ENCODE results near the gene ATP8B4.
A peak's percentile ranks its signal among the peaks of the same experiment; 100 is the strongest.

DNA sequence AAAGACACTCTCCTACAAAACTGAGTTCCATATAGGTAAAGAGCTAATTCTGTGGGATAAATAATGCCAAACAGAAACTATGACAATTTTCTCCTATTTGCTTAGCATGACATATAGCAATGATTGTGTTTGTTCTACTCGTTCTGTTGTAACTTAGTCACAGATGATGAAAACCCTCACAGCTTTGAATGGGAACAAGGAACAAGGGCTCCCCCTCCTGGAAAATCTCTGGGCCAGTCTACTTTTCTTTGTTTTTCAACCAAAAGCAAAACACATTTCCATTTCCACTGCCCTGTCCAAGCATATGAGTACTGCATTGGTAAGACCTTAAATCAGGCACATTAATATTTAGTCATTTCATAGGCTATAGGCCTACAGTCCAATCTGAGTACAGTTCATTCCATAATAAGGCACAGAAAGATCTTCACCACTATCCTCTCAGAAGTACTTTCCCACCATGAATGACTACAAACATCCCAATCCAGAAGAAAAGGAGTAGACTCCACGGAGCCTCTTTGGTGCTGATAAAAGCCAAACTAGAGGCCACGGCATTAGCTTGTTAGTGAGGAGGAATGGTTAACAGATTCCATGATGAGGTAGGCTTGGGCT, 67.1 kb downstream of the ATP8B4 start:
- TF ChIP-seq, protein P1, sequence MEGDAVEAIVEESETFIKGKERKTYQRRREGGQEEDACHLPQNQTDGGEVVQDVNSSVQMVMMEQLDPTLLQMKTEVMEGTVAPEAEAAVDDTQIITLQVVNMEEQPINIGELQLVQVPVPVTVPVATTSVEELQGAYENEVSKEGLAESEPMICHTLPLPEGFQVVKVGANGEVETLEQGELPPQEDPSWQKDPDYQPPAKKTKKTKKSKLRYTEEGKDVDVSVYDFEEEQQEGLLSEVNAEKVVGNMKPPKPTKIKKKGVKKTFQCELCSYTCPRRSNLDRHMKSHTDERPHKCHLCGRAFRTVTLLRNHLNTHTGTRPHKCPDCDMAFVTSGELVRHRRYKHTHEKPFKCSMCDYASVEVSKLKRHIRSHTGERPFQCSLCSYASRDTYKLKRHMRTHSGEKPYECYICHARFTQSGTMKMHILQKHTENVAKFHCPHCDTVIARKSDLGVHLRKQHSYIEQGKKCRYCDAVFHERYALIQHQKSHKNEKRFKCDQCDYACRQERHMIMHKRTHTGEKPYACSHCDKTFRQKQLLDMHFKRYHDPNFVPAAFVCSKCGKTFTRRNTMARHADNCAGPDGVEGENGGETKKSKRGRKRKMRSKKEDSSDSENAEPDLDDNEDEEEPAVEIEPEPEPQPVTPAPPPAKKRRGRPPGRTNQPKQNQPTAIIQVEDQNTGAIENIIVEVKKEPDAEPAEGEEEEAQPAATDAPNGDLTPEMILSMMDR (conservative IDR thresholded peaks at IDR 0.05; ENCODE audit: low read length): peak; percentile 89
- TF ChIP-seq EZH2phosphoT487 (IDR thresholded peaks at IDR 0.05; ENCODE audit: borderline replicate concordance): no peak

Data from Loucy (cell line).